SH-SY5Y (cell line): ENCODE measurements around the gene MEPCE.

Source experiments
- GATA2 ChIP-seq: IDR thresholded peaks from 2 replicates; pipeline ENCODE4 v1.6.1; 2011; ENCODE audit warnings: mild to moderate bottlenecking, low read depth, low read length
- GATA3 ChIP-seq: IDR thresholded peaks from 2 replicates; pipeline ENCODE4 v1.6.1; 2011; ENCODE audit warnings: low read depth, mild to moderate bottlenecking, low read length, moderate library complexity

The MEPCE gene

GRCh38 chr7:100398239-100398638 lies 31.4 kb upstream of the MEPCE start:
- TF ChIP-seq GATA3 = no peak
- no peak for TF ChIP-seq GATA2

GRCh38 chr7:100400041-100400440 lies 29.6 kb upstream of the MEPCE start:
- no peak for TF ChIP-seq GATA2
- no peak for TF ChIP-seq GATA3

- TF ChIP-seq GATA3 (no peak), GATA2 (no peak)
Observed at GRCh38 chr7:100400656-100401055, 29.0 kb upstream of the MEPCE start.

DNA sequence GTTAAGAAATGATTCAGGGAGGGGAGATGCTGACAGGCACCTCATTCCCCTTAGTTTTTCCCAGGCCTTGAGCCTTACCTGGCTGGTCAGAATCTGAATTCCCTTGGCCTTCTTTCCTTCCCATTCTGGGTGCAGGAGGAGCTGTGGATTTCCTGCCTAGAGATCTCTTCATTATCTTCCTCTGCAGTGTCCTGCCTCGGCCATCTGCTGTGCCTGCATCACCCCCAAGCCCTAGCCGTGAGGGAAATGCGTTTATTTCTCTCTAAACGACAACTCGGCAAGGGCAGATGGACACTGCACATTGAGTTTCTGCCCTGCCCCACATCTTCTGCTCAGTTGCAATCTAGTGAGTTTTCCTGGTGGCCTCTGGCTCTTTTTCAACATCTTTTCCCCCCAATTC lies 27.8 kb upstream of the MEPCE start:
- TF ChIP-seq GATA3 (no peak), GATA2 (no peak)

- TF ChIP-seq GATA3 = no peak
- no peak for TF ChIP-seq GATA2
Observed at GRCh38 chr7:100402241-100402640, 27.4 kb upstream of the MEPCE start.

GRCh38 chr7:100406767-100407166 lies 22.9 kb upstream of the MEPCE start:
- TF ChIP-seq GATA2 (no peak), GATA3 (no peak)

GRCh38 chr7:100407285-100408180 lies 22.1 kb upstream of the MEPCE start:
- no peak for TF ChIP-seq GATA2
- no peak for TF ChIP-seq GATA3

DNA sequence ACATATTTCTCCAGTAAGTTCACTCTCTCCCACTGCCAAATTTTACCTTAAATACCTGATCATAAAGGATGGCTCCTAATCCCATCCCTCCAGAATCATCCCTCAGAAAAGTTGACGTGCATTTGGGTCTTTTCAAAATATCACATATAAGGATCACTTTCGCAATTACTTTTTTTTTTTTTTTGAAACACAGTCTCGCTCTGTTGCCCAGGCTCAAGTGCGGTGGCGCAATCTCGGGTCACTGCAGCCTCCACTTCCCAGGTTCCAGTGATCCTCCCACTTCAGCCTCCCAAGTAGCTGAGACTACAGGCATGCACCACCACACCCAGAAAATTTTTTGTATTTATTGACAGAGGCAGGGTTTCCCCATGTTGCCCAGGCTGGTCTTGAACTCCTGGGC lies 18.5 kb upstream of the MEPCE start:
- TF ChIP-seq GATA2 (no peak), GATA3 (no peak)

- TF ChIP-seq GATA3 = no peak
- TF ChIP-seq GATA2 = no peak
Observed at GRCh38 chr7:100413346-100413745, 16.3 kb upstream of the MEPCE start.

DNA sequence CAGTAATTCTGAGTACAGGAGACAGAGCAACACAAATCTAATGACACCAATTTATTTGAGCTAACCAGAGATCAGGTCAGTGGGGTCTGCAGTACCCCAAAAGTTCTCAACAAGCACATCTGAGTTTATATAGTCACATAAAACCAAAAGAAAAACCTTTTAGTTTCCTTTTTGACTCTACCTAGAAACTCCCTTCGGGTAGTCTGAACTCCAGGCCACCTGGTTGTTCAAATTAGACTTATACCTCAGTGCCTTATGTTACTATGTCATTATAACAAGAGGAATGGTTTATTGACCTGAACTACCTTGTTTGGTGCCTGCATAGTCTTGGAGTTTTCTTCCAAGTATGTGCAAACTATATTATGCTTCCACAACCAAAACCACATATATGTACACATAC lies 15.7 kb upstream of the MEPCE start:
- TF ChIP-seq GATA2 = no peak
- TF ChIP-seq GATA3 = no peak

DNA sequence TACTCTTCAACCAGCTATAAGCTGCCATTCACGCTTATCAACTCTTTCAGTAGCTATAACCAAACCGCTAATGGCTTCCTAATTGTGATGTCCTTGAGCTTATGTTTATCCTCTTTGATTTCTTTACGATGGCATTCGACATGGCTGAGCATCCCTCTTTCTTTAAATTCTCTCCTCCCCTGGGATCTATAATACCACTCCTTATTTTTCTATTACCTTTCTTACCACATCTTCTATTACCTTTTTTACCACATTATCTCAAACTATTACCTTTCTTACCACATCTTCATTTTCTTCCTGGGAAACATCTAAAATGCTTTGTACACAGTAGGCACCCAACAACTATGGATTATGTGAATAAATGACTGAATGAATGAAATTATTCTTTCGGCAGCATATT lies 14.2 kb upstream of the MEPCE start:
- TF ChIP-seq GATA3 (no peak), GATA2 (no peak)

- no peak for TF ChIP-seq GATA3
- no peak for TF ChIP-seq GATA2
Observed at GRCh38 chr7:100418930-100419659, 10.5 kb upstream of the MEPCE start.

DNA sequence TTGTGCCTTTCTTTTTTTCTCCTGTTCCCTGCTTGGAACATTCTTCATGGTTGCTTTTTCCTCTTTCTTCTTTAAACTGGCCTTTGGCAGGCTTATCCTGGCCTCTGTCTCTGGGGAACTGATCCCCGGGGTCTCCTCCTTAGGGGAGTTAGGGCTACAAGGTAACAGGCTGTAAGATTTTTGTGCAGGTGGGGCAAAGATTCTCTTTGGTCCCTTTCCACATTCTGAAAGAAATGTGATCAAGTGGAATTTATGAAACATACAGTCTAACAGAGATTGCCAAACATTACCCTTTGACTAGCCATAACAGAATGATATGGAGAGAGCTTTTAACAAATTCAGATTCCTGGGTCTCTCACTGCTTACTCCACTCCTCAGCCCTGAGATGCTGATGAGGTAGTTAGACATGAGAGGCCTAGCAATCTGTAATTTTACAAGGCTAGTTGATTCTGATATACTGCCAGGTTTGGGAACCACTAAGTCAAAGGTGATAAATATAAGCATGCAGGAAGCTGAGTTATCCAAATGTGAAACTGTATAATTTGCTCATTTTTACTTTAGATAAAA lies 9.9 kb upstream of the MEPCE start:
- TF ChIP-seq GATA3 (no peak), GATA2 (no peak)

- TF ChIP-seq GATA2 = no peak
- TF ChIP-seq GATA3 = no peak
Observed at GRCh38 chr7:100423315-100423714, 6.3 kb upstream of the MEPCE start.

DNA sequence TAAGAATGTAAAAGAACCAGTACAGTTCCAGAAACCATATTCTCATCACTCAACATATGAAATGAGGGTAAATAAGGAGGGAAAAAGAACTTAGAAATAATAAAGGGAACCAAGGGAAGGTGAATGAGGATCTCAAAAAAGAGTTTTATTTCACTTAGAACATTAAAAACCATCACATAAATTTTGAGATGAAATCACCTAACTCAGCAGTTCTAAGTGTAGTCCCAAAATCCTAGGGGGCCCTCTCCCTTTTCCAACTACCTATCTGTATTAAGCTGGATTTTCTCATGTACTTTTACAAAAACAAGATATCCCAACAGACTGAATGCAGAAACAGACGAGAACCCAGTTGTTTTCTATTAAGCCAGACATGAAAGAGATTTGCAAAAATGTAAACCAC lies 4.3 kb upstream of the MEPCE start:
- TF ChIP-seq GATA2 (no peak), GATA3 (no peak)

DNA sequence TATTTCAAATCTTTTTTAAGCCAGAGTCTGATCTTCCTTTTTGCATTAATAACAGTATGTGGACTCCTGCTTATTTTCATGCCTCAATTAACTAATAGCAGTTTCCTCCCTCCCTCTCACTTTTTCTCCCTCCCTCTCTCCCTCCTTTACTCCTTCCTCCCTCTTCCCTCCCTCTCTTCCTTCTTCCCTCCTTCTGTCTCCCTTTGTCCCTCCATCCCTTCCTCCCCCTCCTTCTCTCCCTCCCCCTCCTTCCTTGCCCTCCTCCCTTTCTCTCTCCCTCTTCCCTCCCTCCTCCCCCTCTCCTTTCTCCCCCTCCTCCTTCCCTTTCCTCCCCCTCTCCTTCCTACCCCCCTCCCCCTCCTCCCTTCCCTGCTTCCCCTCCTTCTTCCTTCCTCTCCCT lies 3.1 kb upstream of the MEPCE start:
- TF ChIP-seq GATA2 (no peak), GATA3 (no peak)

DNA sequence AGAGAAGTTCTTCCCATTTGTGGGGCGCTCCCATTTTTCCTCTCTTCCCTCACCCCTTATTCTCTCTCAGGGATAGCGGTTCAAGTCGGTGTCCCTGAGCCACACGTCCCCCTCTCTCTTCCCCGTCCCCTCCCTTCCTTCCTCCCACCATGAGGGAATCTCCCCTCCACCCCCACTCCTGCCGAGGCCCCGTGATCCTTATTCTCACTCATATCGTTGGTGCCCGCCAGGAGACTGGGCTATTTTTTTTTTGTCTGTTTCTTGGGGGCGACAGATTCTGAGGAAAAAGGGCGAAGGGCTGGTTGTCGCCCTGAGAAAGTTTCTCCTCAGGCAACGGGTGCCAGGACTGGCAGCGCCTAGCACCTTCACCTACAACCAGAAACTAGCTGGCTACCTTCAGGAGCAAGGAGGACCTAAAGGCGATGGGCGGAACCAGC lies 1.9 kb upstream of the MEPCE start:
- no peak for TF ChIP-seq GATA3
